GM19035 (cell line): Measurements from ENCODE around the gene RAB12.
"Not testable (repeated sequence)": the region's sequence is repeated elsewhere in the genome, so short reads cannot be mapped to it uniquely, and the experiment has no call there.

Experiments
- ATAC-seq: cut with Tn5 transposase; IDR thresholded peaks from one replicate; pipeline ENCODE4 v1.9.1; 2021; ENCODE audit not compliant: unreplicated experiment

RAB12 gene, protein sequence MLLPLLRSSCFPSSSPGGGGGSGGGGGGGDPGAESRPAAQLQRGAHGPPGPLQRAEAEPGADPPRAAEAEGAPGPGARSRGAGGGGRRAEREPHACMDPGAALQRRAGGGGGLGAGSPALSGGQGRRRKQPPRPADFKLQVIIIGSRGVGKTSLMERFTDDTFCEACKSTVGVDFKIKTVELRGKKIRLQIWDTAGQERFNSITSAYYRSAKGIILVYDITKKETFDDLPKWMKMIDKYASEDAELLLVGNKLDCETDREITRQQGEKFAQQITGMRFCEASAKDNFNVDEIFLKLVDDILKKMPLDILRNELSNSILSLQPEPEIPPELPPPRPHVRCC

DNA sequence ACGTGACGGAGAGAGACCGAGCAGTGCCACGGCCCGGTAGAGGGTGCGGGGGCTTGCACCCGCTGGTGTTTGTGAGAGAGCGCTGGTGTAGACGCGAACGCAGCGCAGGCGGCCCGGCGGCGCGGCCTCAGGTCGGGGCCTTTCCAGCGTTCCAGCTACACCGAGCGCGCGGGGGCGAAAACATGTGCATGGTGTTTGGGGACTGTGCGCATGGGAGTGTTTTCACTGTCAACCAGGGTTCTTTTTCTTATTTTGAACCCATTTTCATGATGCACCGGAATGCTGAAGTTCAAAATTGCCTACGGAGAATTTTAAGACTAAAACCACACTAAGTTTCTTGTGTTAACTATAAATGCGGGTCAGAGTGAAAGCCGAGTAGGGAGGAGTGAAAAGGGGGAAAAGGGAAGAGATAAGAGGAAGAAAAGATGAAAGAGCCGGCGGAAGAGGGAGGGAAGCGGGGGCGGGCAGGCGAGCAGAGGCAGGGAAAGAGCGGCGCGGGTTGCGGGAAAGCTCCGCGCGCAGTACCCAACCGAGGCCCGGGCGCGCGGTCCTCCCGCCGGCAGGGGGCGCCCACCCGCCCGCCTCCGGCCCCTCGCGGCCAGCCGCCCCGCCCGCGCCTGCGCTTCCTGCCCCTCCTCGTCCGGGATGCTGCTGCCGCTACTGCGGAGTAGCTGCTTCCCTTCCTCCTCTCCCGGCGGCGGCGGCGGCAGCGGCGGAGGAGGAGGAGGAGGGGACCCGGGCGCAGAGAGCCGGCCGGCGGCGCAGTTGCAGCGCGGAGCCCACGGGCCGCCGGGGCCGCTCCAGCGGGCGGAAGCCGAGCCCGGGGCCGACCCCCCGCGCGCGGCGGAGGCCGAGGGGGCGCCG, at the start of gene RAB12:
TSS of gene RAB12 (plus strand) at position 643 of the 864 bp plus-strand sequence. CDS start at position 646, 3 bp downstream.
- ATAC-seq = peak; percentile 57

DNA sequence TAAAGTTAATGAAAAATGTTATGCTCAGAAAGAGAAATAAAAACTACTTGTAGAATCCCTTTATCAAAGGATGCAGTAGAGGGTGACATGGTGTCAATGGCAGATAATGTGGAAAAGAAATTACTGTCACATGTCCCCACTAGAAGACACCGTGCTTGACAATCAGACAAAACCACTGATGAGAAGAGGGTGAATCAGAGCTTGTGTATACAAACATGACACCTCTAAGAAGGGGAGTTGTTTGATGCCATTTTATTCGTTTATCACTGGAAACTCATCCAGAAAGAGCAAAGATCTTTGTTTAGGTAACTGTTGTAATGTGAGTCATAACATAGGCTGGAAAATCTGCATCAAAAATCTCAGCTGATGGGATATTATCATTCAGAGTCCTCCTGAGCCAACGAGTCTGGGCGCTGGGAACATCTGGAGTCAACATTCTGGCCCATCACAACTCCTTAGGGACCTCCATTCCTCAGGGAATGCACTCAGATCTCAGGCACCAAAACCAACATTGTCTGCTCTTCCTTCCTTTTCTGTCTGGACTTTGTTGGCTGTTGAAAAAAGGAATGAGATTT, 49.5 kb upstream of the RAB12 start:
- ATAC-seq = no peak

DNA sequence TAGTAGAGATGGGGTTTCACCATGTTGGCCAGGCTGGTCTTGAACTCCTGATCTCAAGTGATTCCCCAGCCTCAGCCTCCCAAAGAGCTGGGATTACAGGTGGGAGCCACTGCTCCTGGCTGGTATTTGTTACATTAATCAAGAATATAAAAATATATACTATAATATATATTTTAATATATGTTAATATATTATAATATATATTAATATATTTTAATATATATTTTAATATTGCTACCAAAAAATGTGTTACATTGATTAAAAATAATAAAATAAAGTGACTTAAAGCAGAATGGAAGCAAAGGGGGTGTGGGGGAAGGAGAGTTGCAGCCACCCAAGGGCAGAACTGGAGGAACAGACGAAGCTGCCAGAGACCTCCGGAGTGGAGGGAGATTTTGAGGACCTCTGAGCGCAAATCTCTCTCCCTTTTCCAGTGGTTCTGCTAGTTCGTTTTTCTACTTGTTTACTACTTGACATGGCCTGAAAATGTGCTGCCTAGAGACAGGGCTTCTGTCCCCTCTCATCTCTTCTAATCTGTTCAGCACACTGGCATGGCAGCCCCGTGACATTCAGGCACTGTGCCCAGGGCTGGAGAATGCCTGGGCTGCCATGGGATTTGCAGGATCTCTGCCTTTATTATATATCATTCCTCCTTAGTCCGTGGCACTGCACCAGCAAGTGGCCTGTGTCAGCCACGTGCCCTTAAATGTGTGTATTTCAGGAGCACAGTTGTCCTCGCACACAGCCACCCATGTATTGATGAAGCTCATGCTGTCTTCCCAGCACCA, 47.9 kb upstream of the RAB12 start:
- no peak for ATAC-seq

GRCh38 chr18:8562070-8562469, 47.2 kb upstream of the RAB12 start:
- no peak for ATAC-seq

GRCh38 chr18:8562919-8563318, 46.3 kb upstream of the RAB12 start:
- no peak for ATAC-seq

GRCh38 chr18:8571399-8571798, 37.8 kb upstream of the RAB12 start:
- ATAC-seq = no peak

DNA sequence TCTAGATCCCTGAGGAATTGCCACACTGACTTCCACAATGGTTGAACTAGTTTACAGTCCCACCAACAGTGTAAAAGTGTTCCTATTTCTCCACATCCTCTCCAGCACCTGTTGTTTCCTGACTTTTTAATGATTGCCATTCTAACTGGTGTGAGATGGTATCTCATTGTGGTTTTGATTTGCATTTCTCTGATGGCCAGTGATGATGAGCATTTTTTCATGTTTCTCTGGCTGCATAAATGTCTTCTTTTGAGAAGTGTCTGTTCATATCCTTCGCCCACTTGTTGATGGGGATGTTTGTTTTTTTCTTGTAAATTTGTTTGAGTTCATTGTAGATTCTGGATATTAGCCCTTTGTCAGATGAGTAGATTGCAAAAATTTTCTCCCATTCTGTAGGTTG, 35.5 kb upstream of the RAB12 start:
- not testable (repeated sequence) for ATAC-seq

GRCh38 chr18:8584798-8585197, 24.4 kb upstream of the RAB12 start:
- no peak for ATAC-seq

GRCh38 chr18:8586941-8587340, 22.3 kb upstream of the RAB12 start:
- no peak for ATAC-seq

- no peak for ATAC-seq
Observed at GRCh38 chr18:8595445-8595844, 13.8 kb upstream of the RAB12 start.

GRCh38 chr18:8601277-8602032, 7.8 kb upstream of the RAB12 start:
- peak; percentile 61 for ATAC-seq

- ATAC-seq = peak; percentile 10
Observed at GRCh38 chr18:8602040-8602439, 7.2 kb upstream of the RAB12 start.

DNA sequence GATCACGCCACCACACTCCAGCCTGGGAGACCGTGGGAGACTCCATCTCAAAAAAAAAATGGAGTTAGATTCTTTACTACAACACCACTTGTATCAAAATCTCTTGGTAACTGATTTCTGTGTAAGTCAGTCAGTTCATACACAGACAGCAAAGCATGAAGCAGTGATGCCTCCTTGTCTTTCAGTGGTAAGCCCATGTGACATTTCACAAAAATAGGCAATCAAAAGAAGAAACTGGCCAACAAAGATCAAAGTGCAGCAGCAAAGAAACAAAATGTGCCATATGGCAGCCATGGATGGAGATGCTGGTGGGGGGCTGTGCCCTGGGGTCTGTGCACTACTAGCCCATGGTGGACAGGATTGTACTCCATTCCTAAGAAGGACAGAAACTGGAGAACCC, 6.7 kb upstream of the RAB12 start:
- ATAC-seq = no peak

DNA sequence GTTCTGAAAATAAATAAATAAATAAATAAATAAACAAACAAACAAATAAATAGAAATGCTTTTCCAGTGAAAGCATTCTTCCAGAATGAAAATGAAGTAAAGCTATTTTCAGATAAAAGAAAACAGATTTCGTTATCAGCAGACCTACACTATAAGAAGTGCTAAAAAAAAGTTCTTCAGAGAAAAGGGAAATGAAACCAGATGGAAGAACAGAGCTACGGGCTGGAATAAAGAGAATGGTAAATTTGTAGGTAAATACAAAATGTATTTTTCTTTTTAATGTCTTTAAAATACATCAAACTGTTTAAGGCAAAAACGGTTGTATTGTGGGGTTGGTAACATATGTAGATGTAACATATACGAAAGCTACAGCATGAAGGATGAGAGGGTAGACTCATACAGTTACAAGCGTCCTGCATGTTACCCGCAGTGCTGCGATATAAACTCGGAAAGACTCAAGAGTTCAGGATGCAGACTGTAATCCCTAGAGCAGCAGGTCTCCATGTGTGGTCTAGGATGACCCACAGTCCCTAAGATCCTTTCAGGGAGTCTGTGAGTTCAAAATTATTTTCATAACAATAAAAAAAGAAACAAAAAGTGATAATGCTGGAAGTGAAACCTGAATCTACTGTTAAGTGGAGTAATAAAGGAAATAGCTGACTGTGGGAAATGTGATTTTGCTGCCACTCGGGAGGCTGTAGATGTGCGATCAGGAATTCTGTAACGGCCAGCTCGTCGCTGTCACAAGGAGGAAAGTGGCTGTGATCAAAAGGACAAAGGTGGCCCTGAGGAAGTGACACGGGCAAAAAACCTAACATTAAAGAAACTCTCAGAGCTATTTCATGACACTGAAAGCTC, 5.3 kb upstream of the RAB12 start:
- peak; percentile 24 for ATAC-seq

DNA sequence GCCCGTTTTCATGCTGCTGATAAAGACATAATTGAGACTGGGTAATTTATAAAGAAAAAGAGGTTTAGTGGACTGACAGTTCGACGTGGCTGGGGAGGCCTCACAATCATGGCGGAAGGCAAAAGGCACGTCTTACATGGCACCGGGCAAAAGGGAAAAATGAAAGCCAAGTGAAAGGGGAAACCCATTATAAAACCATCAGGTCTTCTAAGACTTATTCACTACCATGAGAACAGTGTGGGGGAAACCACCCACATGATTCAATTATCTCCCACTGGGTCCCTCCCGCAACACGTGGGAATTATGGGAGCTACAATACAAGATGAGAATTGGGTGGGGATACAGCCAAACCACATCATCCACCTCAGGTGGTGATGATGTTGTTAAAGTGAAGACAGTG, 3.3 kb upstream of the RAB12 start:
- ATAC-seq = no peak

DNA sequence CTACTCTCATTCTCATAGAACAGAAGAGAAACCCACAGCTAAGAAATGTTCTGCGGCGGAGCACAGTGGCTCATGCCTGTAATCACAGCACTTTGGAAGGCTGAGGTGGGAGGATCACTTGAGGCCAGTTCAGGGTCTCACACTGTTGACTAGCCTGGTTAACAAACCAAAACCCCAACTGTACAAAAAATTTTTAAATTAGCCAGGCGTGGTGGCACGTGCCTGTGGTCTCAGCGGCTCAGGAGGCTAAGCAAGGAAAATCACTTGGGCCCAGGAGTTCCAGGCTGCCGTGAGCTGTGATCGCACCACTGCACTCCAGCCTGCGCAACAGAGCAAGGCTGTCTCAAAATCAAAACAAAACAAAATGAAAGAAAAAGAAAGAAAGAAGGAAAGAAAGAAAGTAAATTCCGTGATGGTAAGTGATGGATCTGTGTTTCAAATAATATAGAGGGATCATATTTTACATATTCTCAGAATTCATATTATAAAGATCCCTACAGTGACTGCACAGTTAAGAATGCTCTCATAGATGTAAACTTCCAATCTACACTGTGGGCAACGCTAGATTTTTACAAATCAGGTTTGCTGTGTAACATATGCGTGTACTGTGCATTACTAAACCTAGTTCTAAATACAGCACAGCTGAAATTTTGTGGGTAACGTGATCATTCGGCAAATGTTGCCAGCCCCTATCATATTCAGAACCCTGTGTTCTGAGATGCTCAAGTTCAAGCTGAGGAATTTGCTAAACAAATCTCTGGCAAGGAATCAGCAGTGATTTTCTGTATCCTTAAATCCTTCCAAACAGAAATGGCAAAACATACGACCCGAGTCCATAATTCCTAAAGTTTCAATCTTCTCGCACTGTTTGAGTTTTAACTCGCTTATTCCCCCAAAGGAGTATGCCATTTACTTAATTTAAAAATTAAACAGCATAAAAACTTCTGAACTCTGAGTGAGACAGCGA, 1.2 kb upstream of the RAB12 start:
- ATAC-seq = no peak

- peak; percentile 13 for ATAC-seq
Observed at GRCh38 chr18:8609659-8610458, 622 bp downstream of the RAB12 start.
